GM10266 (cell line): ENCODE results near the gene SPINT1.
"Not testable (repeated sequence)": the region's sequence is repeated elsewhere in the genome, so short reads cannot be mapped to it uniquely, and the experiment has no call there.

Experiments used
- DNase-seq: peaks from one replicate; pipeline ENCODE4 v3.0.0; 2012; ENCODE audit errors: extremely low spot score
- CTCF ChIP-seq: IDR thresholded peaks from 2 replicates; pipeline ENCODE4 v1.5.1; 2012; ENCODE audit warnings: mild to moderate bottlenecking, low read depth; ENCODE audit not compliant: control insufficient read depth, insufficient read depth; ENCODE audit errors: missing control alignments

Gene SPINT1

GRCh38 chr15:40854161-40854560, 10.3 kb downstream of the SPINT1 start:
- no peak for TF ChIP-seq CTCF
- no peak for DNase-seq

GRCh38 chr15:40855706-40856234, 11.9 kb downstream of the SPINT1 start:
- no peak for TF ChIP-seq CTCF
- no peak for DNase-seq

GRCh38 chr15:40856746-40857145, 12.9 kb downstream of the SPINT1 start:
- TF ChIP-seq CTCF = no peak
- DNase-seq = no peak

GRCh38 chr15:40857601-40858341, 13.9 kb downstream of the SPINT1 start:
- peak; percentile 97 for TF ChIP-seq CTCF
- peak; percentile 81 for DNase-seq

- no peak for DNase-seq
- TF ChIP-seq CTCF = no peak
Observed at GRCh38 chr15:40858706-40859105, 14.9 kb downstream of the SPINT1 start.

GRCh38 chr15:40859206-40859851, 15.5 kb downstream of the SPINT1 start:
- TF ChIP-seq CTCF = peak; percentile 93
- peak; percentile 83 for DNase-seq

- not testable (repeated sequence) for DNase-seq
Observed at GRCh38 chr15:40861147-40861546, 17.3 kb downstream of the SPINT1 start.
